Fibroblast of skin of left quadriceps (primary cell): ENCODE measurements around the gene CRAT.

Source experiments
- DNase-seq, 2 experiments: peaks; one replicate each; pipeline ENCODE4 v3.0.0-alpha.2; 2013; ENCODE audit warnings: low read depth in 2 of 2

CRAT gene

DNA sequence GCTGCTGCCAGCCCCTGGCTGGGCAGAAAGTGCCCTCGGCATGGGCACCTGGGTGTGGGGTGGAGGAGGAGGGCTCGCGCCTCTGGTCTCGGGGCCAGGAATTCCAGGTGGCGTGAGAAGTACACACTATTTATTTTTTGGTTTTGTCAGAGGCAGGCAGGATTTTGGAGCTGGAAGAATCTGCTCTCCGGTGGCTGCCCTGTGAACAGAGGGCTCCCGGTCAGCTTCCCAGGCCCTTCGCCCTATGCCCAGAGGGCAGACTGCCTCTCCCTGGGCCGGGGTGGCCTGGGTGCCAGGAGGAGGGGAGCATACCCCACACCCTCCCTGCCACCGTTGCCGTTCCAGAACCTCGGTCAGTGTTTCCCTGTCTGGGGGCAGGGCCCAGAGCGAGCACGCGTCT lies 21.3 kb downstream of the CRAT start:
- no peak for DNase-seq

DNA sequence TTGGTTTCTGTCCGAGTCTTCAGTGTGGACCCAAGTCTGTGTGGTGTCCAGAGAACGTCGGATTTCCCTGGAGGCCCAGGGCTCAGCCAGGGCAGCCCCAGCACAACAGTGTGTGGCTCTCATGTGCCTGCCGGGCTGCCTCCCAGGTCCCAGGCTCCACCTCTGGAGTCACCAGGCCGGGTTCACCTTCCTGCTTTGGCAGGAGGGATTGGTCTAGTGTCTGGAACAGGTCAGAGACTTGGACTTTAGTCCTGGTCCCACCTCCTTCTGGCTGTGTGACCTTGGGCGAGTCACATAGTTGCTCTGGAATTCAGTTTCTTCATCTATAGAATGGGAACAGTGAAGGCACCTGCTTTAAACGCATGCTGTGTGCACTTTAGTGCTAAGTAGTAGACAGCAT lies 26.5 kb downstream of the CRAT start:
- no peak for DNase-seq

DNA sequence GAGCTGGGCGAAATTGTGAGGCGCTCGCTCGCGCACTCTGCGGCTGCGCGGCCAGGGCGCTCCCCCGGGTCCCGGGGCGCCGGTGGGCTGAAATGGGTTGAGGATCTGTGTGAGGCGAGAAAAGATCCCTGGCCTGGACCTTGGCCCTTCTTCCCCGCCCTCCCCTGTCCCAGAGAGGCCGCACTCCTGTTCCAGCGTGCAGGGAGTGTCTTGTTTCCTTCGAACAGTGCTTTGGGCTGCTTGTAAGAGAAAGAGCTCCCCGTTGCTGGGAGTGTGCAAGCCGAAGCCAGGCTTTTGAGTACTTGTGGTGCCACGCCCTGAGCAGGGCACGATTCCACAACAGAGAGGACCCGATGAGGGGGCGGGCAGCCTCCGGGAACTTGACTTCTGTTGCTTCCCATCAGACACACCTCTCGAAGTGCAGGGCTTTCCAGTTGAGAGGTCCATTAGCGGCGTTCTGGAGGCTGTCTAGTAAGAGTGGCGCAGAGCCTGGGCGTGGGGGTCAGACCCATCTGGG lies 29.1 kb downstream of the CRAT start:
- DNase-seq: no peak

DNA sequence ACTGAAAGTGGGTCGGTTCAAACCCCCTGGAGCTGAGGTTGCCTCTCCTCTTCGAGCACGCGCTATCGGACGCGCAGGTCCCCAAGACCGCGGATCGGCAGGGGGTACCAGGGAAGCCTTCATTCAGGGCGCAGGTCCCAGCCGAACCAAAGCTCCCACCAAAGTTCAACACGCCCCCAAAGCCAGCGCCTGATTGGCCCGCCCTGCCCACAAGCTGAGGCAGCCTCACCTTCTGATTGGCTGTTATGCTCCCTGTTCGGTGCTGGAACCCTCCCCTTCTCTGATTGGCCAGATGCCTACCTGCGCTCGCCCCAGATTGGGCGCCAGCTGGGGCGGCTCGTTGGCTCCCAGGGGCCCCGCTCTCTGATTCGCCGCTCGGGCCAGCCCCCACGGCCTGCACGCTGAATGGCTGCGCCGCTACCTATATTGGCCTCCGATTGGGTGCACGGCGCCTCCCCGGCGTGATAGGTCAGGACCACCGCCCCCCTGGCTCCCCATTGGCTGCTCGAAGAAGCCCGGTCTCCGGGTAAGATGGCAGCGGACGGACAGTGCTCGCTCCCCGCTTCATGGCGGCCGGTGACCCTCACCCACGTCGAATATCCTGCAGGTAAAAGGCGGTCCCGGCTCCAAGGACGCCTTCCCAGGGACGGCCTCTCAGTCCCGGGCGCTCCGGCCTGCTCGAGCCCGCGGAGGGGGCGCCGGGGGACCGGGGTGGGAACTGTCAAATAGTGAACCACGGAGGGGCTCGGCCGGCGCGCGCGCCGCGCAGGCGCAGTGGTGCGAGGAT lies 29.8 kb downstream of the CRAT start, which contains the start of gene DOLPP1:
Gene DOLPP1, plus strand, starts transcription at position 511 of the 787 bp plus-strand sequence. Its CDS starts 21 bp downstream, at position 532.
- DNase-seq: peak; percentile 99

DNA sequence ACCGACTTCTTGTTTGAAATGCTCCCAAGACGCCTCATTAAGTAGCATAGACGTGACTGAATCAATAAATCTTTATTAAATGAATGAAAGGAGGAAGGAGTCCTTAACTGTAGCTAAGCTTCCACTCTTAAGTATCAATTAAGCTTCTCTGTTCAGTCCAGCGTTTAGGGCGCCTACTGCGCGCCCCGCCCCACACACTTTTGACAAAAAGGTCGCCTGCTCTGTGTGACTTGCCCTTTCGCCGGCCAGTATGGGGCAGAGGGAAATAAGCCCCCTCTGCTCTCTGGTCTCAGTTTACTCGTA lies 30.3 kb downstream of the CRAT start:
- no peak for DNase-seq

DNA sequence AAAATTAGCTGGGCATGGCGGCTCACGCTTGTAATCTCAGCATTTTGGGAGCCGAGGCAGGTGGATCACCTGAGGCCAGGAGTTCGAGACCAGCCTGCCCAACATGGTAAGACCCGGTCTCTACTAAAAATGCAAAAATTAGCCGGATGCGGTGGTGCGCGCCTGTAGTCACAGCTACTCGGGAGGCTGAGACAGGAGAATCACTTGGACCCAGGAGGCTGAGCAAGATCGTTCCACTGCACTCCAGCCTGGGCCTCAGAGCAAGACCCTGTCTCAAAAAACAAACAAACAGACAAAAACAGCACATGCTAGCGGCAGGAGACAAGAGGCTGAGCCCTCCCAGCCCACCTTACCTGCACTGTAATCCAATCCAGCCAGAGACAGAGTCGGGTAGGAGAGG lies 30.8 kb downstream of the CRAT start:
- no peak for DNase-seq

DNA sequence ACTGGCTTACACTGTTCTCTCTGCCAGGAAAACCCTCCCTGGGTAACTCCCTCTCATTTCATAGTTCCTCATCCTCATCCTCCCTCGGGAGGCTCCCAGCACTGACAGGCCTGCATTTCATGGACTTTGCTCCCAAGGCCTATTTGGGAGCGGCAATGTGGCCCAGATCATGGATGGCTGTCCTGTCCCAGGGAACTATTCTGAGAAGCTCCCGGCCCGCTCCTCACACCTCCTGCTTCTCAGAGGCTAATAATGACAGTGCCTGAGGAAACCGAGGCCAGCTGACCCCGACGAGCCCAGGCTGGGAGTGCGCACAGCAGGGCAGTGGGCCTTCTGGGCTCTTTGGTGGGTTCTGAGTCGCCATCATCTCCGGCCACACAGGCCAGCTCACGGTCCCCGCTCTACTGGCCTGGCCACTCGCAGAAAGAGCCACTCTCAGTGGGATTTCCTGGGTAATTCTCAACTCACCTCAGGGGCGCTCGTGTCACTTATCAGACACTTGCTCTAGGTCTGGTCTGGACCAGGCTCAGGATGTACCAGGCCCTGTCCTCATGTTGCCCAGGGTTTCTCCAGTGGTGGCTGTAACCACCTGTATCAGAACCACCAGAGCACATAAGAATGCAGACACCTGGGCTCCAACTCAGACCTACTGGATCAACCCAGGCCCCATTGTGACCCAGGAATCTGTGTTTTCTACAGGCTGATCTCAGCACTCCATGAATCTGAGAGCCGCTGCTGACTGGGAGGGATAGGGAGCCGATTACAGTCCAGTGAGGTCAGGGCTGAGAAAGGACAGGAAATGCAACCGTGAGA lies 31.7 kb downstream of the CRAT start:
- no peak for DNase-seq

DNA sequence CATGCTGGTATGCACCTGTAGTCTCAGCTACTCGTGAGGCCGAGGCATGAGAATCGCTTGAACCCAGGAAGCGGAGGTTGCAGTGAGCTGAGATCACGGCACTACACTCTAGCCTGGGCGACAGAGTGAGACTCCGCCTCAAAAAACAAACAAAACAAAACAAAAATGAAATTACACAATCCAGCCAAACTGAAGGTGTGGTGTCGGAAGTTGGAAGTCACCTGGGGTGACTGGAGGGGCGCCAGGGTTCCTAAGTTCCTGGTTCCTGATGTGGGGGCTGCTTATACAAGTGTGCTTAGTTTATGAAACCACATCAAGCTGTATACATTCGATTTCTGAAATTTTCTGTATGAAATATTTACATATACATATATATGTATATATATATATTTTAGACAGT lies 33.4 kb downstream of the CRAT start:
- no peak for DNase-seq

DNA sequence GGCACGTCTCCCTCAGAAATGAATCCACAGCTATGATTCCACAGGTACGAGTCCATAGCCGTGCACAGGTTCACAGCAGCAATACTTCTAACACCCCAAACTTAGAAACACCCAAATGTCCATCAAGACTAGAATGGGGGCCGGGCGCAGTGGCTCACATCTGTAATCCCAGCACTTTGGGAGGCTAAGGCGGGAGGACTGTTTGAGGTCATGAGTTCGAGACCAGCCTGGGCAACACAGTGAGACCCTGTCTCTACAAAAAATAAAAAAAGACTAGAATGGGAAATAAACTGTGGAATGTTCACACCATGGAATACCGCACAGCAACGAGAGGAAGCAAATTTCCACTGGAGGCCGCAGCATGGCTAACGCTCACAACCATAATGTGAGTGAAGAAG lies 34.0 kb downstream of the CRAT start:
- DNase-seq: no peak

DNA sequence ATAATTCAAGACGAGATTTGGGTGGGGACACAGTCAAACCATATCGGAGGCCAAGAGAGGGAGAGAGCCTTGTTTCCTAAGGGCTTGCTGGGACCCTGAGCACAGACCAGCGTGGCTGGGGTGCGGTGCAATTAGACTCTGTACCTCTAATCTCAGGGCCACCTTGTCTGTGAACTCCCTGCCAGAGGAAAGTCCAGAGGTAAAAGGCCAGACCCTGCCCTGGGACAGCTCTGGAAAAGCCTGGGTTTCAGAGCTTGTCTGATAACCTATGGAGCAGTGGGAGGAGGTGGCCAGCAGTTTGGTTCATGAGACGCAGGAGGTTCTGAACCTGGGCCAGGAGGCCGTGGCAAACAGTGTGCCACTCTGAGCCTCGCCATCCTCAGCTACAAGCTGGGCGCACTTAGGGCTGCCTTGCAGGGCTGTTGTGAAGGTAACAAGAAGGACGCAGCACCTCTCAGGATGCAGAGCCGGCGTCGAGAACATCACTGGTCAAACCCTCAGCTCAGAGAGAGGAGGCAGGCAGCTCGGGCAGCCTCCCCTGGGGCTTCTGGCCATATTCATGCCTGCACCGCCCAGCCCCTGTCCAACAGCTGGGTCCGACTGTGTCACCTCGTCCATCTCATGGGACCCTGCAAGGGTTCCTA lies 34.5 kb downstream of the CRAT start:
- DNase-seq: no peak

DNA sequence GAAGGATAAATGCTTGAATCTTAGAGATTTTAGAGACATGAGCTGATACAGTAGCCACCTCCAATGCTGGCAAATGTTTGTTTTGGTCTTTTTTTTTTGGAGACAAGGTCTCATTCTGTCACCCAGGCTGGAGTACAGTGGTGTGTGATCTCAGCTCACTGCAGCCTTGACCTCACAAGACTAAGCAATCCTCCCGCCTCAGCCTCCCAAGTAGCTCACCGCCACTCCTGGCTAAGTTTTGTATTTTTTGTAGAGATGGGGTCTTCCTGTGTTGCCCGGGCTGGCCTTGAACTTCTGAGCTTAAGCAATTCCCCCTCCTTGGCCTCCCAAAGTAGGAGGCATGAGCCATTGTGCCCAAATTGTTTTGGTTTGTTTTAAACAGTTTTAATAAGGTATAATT lies 36.5 kb downstream of the CRAT start:
- DNase-seq: no peak

DNA sequence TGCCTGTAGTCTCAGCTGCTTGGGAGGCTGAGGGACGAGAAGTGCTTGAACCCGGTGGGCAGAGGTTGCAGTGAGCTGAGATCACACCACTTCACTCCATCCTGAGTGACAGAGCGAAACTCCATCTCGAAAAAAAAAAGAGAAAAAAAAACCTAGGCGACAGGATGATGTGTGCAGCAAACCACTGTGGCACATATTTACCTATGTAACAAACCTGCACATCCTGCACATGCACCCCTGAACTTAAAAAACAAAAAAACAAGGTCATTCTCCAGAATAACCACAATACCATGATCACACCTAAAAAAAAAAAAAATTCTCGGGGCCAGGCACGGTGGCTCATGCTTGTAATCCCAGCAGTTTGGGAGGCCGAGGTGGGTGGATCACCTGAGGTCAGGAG lies 37.2 kb downstream of the CRAT start:
- DNase-seq: no peak

DNA sequence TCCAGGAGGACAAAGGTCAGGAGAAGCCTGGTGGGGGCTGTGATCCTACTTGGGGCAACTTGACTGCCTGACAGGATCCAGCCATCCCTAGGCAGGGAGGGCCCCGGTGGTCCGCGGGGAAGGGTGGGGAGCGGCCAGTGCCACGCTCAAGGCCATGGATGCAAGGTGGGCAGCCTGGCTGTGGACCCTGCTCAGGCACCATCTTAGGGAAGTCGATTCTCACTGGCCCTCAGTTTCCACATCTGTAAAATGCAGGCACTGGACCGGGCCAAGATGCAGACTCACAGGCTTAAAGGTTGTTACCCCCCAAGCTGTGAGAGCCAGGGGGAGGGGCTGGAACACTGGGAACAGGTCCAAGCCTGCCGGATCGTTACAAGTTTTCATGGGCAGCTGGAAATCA lies 38.4 kb downstream of the CRAT start:
- no peak for DNase-seq

DNA sequence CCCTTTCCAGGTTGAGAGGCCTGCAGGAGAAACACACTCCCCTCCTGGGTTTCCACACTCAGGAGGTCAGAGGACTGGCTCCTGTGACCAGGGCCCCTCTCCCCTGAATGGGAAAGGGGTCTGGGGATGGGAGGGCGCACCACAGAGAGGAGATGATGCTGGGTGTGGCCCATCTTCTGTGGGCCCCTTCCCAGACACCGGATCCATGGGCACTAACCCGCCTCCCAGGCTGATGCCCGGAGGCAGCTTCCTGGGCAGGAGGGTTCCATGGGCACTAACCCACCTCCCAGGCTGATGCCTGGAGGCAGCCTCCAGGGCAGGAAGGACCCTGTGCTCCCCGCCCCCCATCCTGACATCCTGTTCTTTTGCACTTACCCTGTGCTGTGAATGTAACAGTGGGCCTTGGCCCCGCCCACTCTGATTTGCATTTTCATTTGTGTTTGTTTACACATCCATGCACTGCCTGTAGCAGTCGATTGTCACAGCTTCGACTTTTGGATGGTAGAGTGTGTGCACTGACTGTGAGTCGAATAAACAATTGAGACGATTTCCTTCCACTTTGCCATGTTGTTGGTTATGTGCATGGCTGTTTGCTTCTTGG lies 39.0 kb downstream of the CRAT start:
- no peak for DNase-seq

DNA sequence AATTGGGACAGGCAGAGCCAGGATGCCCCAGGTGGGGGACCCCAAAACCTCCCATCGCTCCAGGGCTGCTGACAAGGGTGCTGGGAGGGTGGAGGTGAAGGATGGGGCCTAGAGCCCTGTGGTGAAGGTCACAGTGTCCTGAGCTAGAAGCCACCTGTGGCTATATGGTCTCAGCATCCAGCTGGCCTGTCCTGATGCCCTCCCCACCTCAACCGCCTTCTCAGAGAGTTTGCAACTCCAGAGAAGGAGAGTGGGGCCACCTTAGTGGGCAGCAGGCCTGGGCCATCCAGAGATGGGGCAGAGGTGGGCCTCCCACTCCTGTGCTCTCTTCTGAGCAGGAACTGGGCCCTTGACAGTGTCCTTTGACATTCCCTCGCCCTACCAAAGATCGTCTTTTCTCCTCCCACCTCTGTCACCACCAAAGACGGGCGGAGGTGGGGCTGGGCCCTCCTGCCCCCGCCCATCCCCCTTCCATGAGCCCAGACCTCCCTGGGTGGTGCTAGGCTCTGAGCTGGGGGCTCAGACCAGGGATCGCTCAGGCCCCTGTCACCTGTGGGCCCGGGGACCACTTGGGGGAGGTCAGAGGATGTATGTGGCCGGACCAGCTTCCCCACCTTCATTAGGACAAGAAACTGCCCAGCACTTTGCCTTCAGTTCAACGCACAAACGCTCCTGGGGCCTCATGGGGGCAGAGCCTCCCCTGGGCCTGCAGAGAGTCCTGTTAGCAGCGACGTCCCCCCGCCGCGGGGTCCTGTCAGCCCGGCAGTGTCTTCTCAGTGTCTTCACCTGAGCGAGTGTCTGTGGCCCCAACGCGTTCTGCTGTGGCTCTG lies 39.7 kb downstream of the CRAT start:
- DNase-seq: no peak

DNA sequence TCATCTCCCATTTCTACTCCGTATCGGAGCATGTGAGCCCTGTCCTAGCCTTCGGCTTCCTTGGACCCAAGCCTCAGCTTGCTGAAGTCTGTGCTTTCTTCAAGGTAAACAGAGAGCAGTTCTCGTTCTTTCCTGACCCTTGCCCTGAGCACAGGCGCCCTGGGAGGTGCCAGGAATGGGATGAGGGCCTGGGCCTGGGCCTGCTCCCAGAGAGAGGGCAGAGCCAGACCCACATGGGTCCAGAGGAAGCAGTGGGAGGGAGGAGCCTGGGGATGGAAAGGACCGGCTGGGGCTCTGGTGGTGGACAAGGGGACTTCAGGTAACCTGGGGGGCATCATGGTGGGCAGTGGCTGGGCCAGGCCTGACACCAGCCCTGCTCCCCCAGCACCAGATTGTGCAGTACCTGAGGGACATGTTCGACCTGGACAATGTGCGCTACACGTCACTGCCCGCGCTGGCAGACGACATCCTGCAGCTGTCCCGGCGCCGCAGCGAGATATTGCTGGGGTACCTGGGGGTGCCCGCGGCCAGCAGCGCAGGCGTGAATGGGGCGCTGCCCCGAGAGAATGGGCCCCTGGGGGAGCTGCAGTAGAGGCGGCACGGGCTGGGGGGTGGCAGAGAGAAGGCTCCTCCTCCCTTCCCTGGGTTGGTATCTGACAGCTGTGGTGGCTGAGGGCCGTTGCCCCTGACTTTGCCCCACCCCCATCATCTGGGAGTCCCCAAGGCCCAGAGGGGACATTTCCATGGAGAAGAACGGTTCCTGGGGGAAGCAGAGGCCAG lies 40.5 kb downstream of the CRAT start:
- no peak for DNase-seq

DNA sequence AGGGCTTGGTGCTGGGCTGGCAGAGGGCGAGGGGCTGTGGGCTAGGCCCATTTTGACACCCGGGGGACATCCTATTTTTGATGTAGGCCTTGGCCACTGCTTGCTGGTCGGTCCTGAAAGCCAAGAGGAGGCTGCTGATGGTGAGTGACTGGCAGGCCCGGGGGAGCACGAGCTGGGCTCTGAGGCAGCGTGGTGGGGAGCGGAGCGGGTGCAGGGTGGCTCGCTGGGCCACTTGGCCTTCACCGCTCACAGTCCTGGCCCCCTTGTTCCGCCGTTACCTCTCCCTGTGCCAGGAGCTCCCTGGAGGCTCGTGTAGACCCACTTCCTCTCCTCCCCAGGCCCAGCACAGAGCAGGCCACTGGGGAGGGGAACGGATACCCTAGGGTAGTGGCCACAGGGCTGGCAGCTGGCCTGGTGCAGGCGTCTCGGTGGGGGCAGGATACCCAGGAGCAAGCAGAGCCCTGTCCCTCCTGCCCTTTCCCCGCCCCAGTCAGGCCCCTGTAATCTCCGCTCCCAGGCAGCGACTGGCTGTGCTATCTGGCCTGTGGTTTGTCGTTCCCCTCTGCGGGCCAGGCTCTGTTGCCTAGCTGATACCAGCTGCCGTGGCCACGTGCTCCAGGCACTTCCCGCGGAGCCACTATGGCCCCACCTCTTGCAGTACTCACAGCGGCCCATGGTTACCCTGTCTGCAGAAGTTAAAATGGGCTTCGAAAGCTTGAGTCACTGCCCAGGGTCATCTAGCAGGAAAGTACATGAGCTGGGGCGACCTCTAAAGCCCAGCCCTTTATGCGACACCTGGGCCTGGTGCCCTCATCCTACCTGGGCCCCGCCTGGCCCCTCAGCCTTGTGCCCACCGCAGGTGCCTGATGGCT lies 41.4 kb downstream of the CRAT start:
- no peak for DNase-seq

DNA sequence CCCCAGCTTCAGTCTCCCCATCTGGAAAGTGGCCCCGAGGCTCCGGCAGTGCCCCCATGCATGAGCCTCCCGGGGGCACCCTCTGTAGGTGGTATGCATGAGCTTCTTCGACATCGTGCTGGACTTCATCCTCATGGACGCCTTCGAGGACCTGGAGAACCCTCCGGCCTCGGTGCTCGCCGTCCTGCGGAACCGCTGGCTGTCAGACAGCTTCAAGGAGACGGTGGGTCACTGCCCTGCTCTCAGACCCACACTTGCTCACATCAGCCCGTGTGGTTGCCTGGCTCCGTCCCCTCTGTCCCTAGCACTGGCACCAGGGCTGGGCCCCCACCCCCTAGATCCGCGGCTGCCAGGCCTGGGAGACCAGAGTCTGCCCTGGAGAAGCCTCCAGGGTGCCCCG lies 42.5 kb downstream of the CRAT start:
- no peak for DNase-seq

DNA sequence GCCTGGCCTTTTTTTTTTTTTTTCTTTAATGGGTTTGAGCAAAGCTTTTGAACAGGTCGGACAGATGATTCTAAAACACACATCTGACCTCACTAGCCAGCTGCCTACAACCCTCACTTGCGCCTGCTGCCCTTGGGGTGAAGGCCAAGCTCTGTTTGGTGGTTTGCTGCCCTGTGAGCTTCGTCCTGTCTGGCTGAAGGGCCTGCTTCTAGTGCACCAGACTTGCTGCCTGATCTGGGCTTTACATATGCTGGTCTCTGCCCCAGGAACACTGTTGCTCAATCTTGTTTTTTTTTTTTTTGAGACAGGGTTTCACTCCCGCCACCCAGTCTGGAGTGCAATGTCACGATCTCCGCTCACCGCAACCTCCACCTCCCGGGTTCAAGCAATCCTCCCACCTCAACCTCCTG lies 46.1 kb downstream of the CRAT start:
- no peak for DNase-seq

DNA sequence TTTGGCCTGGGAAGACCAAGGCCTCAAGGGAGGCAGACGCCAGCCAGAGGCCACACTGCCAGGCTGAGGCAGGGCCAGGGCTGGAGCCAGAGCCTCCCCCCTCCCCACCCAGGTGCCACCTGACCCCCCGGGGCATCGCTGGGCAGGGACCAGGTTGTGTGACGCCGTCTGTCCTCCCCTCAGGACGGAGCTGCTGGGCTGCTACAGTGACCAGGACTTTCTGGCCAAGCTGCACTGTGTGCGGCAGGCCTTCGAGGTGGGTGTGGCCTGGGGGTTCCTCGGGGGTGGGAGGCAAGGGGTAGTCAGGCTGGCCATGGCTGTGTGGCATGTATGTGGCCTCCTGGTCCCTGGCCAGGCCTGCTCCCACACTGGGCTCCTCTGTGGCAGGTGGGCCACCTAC lies 47.5 kb downstream of the CRAT start:
- DNase-seq: no peak
